ENCODE results near the gene ZBTB2.

GRCh38 chr6:151437401-151437800 lies 46.0 kb upstream of the ZBTB2 start:
- TF ChIP-seq CTCF (IDR thresholded peaks at IDR 0.05) (no peak), EZH2phosphoT487 (IDR thresholded peaks at IDR 0.05) (no peak), EZH2 (IDR thresholded peaks at IDR 0.05) (no peak)

All from neural progenitor cell (in vitro differentiated cells).